DOHH2 (cell line): ENCODE measurements around the gene UBE2D3.

ENCODE experiments used
- EZH2phosphoT487 ChIP-seq: fragments of 200-600 bp; sonication (generic); IDR thresholded peaks from 2 replicates; pipeline ENCODE4 v1.6.1; 2017; ENCODE audit warnings: borderline replicate concordance, mild to moderate bottlenecking, antibody characterized with exemption, low read length, moderate library complexity, mixed read lengths
- TF ChIP-seq, protein P1 (sequence below): fragments of 200-600 bp; sonication (generic); IDR thresholded peaks from one replicate; pipeline ENCODE4 v1.5.1; 2014; ENCODE audit warnings: antibody characterized with exemption, mild to moderate bottlenecking, low read depth, low read length; ENCODE audit not compliant: poor library complexity, severe bottlenecking

DNA sequence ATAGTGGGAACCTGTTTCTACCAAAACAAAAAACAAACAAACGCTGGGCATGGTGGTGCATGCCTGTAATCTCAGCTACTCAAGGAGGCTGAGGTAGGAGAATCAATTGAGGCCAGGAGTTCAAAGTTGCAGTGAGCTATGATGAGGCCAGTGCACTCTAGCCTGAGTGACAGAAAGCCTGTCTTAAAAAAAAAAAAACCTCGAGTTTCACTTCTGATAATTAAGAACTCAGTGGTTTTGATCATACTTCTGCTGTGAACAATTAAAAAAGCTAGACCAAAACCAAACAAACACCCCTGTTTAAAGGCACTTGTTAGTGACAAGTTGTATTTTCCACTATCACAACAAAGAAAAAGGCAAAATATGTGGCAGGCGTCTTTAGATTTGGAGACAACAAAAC is 15.0 kb upstream of the UBE2D3 start:
- TF ChIP-seq, protein P1, sequence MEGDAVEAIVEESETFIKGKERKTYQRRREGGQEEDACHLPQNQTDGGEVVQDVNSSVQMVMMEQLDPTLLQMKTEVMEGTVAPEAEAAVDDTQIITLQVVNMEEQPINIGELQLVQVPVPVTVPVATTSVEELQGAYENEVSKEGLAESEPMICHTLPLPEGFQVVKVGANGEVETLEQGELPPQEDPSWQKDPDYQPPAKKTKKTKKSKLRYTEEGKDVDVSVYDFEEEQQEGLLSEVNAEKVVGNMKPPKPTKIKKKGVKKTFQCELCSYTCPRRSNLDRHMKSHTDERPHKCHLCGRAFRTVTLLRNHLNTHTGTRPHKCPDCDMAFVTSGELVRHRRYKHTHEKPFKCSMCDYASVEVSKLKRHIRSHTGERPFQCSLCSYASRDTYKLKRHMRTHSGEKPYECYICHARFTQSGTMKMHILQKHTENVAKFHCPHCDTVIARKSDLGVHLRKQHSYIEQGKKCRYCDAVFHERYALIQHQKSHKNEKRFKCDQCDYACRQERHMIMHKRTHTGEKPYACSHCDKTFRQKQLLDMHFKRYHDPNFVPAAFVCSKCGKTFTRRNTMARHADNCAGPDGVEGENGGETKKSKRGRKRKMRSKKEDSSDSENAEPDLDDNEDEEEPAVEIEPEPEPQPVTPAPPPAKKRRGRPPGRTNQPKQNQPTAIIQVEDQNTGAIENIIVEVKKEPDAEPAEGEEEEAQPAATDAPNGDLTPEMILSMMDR: no peak
- TF ChIP-seq EZH2phosphoT487: no peak
